Hepatocyte (in vitro differentiated cells): ENCODE data around the gene RPN2.

ENCODE experiments used
- CTCF ChIP-seq: fragments of 200-600 bp; sonication (generic); IDR thresholded peaks from 2 replicates; pipeline ENCODE4 v1.5.1; 2016; ENCODE audit warnings: antibody characterized with exemption, mild to moderate bottlenecking; ENCODE audit not compliant: poor library complexity
- EZH2phosphoT487 ChIP-seq: fragments of 200-600 bp; sonication (generic); IDR thresholded peaks from one replicate; pipeline ENCODE4 v1.6.1; 2018; ENCODE audit warnings: antibody characterized with exemption, mild to moderate bottlenecking, low read depth, moderate library complexity; ENCODE audit not compliant: unreplicated experiment, severe bottlenecking

DNA sequence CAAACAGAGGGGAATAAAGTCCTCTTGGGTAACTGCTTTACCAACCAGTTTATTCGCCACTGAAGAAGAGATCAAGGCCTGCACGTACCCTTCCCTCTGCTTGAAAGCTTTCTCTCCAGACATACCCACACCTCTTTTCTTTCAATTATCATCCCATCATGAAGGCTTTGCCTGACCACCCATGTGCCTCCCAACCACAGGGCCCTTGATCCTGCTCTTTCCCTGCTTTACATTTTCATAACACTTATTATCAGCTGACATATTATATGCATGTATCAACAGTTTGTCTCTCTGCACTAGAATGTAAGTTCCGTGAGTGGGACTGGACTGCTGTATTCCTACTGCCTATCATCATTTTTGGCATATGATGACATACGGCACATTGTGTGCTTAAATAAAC lies 20.9 kb upstream of the RPN2 start:
- TF ChIP-seq CTCF: no peak
- TF ChIP-seq EZH2phosphoT487: no peak
